SH-SY5Y (cell line): ENCODE data around the gene NEUROG1.

Experiments used
- GATA2 ChIP-seq: IDR thresholded peaks from 2 replicates; pipeline ENCODE4 v1.6.1; 2011; ENCODE audit warnings: mild to moderate bottlenecking, low read depth, low read length
- GATA3 ChIP-seq: IDR thresholded peaks from 2 replicates; pipeline ENCODE4 v1.6.1; 2011; ENCODE audit warnings: low read depth, mild to moderate bottlenecking, low read length, moderate library complexity

The NEUROG1 gene, protein sequence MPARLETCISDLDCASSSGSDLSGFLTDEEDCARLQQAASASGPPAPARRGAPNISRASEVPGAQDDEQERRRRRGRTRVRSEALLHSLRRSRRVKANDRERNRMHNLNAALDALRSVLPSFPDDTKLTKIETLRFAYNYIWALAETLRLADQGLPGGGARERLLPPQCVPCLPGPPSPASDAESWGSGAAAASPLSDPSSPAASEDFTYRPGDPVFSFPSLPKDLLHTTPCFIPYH

DNA sequence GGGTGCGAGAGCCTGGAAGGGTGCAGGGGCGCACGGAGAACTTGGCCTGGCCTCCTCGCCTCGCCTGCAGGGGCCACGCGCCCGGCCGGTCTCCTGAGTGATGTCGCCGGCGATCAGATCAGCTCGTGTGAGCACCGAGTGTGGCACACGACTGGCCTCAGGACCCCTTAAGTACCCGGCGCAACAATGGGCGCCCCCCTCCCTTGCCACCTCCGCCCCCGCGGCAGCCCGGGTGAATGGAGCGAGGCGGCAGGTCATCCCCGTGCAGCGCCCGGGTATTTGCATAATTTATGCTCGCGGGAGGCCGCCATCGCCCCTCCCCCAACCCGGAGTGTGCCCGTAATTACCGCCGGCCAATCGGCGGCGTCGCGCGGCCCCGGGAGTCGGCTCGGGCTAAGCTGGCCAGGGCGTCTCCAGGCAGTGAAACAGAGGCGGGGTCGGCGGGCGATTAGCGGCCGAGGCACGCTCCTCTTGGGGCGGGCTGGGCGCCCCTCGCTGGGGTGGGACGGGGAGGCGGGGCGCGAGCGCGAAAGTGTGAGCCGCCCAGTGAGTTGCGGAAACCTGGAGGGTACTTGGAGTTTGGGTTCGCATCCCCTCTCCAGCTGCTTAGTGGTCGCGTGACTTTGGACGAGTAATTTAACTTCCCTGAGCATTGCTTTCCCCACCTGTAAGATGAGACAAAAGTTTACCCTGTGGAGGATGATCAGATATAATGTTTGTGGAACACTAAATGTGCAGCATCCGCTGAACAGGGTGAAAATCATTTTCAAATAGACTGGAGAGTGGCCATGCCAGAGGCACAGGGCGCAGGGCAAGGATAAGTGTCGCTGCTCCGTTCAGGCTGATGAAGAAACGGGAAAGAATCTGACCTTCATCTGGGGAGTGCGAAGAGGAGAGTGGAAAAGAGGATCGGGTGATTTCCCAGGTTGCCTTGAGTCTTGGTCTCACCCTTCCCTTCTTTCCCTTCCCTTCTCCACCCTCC is at the start of gene NEUROG1:
TSS of gene NEUROG1 (minus strand) at position 145 of the 982 bp plus-strand sequence. CDS start 274 bp downstream, outside the sequence.
- no peak for TF ChIP-seq GATA2
- no peak for TF ChIP-seq GATA3

DNA sequence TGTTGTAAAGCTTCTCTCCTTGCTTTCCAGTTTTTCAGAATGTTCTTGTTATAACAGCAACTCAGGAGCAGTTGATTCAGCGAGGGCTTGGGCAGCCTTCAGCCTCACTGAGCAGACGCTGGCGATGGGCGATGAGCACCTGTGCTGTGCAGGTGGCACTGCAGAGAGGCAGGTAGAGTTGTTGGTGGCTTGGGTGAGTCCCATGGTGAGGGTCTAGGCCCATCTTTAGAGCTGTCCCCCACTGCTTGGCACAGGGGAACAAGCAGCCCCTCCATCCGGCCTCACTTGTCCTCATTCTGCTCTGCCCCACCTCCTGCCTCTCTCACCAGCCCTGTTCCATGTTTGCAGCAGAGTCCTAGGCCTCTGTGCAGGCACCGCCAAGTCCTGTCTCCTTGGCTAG is 49.2 kb upstream of the NEUROG1 start:
- no peak for TF ChIP-seq GATA2
- no peak for TF ChIP-seq GATA3

DNA sequence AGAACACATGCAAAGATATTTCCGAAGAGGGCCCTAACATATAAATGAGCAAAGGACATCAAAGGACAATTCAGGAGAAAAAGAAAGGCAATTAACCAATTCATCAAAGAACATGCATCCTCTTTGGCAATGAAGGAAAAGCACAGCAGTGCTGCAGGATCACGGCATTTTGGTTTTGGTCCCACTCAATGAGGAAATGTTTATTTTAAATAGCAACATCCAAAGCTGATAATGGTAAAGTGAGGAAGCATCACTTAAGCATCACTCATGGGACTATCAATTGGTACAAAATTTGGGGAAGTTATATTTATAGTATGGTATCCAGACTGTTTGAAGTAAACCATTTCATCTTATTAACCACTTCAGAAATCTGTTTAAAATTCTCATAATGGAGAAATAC is 48.5 kb upstream of the NEUROG1 start:
- TF ChIP-seq GATA2 (no peak), GATA3 (no peak)

DNA sequence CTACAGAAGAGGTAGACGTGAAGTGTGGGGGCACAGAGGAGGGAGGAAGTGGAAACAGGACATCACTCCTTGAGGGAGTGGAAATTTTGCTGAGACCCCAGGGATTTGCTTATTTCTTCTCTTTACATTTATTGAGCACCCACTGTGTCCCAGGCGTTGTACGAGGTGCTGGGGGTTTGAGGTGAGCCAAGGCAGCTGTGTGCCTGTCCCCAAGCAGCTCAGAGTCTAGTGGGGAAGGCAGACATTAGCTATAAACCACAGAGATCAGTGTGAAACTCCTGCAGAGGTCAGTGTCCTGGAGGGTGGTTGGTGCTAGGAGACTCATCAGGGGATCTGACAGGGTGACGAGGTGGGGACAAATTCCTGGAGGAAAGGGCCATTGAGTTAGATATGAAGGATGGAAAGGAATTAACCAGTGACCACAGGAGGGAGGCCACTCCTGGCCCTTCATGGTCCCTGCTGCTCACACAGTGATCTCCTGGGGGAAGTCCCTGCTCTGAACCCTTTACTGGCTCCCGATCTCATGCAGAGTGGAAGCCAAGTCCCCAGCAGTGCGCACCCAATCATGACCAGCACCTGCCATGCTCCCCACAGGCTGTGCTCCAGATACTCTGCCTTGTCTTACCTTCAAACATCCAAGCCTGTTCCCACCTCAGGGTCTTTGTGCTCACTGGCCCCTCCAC is 46.5 kb upstream of the NEUROG1 start:
- TF ChIP-seq GATA3 = no peak
- TF ChIP-seq GATA2 = no peak

DNA sequence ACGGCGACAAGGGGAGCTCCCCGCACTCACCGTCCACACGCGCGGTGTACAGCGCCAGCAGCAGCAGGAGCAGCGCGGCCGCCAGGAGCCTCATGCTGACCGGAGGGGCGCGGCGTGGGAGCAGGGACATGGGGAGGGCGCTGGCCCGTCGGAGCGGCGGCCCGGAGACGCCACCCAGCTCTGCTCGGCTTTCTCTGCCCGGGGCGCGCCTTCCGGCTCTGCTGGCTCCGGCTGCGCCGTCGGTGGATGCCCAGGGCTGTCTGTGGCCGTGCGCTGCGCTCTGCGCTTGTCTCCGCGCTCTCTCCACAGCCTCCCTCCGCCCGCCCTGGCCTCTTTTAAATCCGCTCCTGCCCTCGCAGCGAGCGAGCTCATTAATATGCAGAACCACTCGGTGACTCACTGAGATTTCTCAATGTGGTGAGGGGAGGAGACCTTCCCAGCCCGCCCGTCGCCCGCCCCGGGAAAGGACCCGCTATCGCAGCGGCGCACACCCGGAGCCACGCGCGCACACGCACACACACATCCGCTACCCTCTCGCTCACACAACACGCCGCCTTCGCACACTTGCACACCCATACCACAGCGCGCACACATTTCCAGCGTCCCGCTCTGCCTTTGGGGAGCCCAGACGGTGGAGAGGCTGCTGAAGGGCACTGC is 43.0 kb upstream of the NEUROG1 start, which contains the start of gene CXCL14:
TSS of gene CXCL14 (minus strand) at position 307 of the 657 bp plus-strand sequence. CDS start at position 94, 213 bp downstream.
- TF ChIP-seq GATA3 (no peak), GATA2 (no peak)

DNA sequence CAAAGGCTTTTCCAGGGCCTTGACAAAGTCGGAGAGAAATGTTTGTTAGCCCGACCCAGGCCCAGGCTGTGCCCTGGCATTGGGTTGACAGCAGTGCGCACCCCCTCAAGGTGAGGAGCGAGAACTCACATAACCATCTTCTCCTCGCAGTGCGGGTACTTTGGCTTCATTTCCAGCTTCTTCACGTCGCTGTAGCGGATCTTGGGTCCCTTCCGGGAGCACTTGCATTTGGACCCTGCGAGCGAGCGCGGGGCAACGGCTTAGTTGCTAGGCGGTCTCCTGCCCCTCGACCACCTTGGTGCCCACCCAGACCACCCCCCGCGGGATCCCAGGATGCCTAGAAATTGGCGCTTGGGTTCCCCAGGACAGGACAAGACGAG is 42.5 kb upstream of the NEUROG1 start:
- no peak for TF ChIP-seq GATA2
- TF ChIP-seq GATA3 = no peak

DNA sequence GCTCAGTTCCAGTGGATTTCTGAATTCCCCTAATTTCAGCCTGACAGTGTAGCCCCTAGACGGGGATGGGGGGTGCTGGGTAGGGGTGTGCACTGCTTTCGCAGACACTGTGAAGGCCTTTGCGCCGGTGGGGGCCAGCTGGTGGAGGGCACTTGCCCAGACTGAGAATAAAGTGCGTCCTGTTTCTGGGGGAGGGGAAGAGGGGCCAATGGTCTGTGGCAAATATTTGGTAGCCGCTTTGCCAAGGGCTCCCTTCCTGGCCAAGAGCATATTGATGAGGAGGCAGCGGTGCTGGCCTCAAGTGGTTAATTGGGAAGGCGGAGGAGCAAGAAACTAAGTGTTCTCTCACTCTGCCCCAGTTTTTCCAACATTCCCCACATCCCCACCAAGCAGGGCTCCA is 41.7 kb upstream of the NEUROG1 start:
- TF ChIP-seq GATA2 (no peak), GATA3 (no peak)

DNA sequence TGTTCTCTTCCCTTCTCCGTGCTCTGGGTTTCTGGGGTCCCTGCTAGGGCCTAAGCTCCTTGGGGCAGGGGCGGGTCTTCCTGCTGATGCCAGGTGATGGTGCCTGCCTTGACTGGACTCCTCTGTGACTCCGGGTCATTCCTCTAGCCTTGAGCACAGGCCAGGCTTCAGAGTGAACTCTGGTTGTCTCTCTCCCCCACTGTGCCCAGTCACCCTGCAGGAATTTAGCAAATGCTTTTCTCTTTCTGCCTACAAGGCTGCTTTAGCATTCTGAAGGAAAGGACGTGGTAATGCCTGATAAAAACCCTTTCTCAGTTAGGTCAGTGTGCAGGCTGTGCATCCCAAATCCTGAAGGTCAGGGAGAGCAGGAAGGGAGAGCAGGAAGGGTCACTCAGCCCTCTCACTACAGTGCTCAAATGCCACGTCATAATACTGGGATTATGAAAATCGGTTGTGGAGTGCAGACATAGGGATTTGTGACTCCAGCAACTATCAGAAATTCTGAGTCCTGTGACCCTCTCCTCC is 40.4 kb upstream of the NEUROG1 start:
- TF ChIP-seq GATA3 = no peak
- no peak for TF ChIP-seq GATA2

DNA sequence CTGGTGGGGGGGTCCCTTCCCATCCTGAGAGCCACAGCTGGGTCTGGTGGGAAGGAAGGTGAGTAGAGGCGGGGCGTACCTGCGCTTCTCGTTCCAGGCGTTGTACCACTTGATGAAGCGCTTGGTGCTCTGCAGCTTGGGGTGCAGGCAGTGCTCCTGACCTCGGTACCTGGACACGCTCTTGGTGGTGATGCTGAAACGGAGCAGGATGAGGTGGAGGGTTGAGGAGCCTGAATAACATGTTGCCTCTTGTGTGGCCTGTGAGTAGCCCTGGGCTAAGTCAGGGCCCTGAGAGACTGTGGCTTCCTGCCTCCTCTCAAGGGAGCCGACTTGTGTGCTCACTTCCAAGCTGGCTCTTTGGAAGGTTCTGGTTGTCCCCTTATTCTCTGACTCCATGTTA is 38.7 kb upstream of the NEUROG1 start:
- TF ChIP-seq GATA2 = no peak

DNA sequence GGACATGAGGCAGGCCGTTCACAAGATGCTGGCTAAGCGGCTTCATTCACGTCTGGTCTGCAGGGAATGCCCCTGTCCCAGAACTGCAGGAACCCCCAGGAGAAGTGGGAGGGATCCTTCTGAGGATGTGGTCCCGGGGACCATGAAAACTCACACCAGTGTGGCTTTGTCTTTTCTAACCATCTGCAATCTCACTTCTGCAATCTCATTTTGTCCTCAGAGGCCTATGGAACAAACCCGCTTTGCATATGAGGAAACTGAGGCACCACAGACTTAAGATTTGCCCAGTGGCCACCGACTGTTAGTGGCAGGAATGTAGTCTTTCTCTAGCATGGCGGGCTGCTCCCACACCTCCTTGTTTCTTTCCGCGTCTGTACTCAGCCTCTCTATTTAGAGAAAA is 36.1 kb upstream of the NEUROG1 start:
- no peak for TF ChIP-seq GATA2
- no peak for TF ChIP-seq GATA3

DNA sequence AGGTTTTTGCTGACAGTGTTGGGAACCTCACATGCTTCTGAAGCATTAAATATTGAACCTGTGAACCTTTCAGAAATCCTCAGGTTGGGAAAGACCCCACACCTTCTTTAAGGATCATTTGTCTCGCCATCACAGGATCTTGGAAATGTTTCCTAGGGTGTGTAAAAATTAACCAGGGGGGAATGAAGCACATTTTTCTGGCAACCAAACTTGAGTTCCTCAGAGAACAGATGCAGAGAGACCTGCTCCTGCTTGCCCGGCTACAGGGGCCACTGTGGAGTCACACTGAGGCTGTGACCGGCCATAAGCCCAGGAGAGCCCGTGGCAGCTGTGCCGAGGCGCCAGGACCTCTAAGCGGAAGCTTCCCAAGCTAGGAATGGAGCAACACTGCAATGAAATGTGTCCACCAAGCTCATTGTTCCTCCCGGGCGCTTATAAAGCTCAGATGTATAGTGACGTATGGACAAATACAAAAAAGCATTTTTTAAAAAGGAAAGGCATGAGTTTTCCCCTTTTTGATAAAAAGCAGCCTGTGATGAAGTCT is 35.4 kb upstream of the NEUROG1 start:
- TF ChIP-seq GATA2 = no peak
- no peak for TF ChIP-seq GATA3

DNA sequence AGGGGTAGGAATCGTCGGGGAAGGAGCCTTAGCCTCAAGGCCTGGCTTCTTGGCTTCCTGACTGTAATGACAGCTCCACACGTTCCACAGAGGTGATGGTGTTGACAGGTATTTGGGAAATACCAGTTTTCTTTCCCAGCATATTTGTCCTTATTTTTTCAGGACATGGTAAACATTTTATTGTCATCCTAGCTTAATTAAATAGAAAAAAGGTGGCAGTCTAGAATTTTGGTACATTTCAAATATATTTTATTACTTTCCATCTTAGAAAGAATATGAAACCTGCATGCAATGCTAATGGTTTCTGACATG is 34.6 kb upstream of the NEUROG1 start:
- no peak for TF ChIP-seq GATA2
- no peak for TF ChIP-seq GATA3

DNA sequence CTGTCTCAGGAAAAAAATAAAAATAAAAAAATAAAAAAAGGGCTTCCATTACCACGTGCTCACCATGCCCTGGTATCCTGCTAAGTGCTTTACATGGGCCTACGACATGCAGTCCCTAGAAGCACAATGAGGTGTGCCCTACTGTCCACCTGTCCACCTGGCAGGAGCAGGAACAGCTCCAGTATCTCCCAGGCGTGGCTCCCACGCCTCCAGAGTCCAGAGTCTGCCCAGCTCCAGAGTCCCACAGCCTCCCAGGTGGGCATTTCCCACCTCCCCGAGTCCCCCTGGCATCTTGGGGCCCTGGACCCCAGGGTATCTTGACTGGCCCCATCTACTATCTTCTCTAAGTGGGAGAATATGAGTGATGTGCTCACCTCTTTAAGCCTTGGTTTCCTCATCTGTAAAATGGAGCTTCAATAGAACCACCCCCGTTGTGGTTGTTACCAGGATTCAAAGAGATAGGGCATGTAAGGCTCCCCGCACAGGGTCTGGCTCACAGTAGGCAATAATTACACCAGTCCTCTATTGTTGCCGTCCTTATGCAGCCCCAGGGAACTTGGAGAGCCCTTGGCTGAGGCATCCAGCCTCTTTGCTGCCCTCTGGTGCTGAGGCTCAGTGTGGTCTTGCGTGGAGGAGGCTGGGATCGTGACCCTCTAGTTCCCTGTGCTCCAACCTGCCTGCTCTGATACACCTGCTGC is 34.1 kb upstream of the NEUROG1 start:
- no peak for TF ChIP-seq GATA3
- TF ChIP-seq GATA2 = no peak

DNA sequence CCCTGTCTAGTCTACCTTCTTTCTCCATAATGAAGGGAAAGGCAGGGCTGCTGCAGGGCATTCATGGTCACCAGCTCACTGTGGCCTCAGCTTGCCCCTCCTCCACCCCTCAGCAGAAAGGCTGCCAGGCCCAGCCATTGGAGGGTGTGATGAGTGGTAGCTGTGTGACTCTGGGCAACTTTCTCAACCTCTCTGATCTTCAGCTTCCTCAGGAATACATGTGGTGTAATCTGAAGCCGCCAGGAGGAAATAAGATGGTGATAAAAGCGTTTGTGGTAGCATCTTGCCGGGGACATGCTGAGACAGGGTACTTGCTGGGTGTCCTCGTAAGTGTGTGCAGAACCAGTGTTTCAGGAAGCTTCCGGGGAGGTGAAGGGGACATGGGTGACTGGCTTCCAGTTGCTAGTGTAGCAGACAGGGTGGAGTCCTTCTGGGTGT is 33.2 kb upstream of the NEUROG1 start:
- TF ChIP-seq GATA3 = no peak
- TF ChIP-seq GATA2 = no peak
